NCI-H146 treated with DMSO at 0.1 percent for 48 hours (cell line): ENCODE results near the gene HHEX.
"Not testable (repeated sequence)": the region's sequence is repeated elsewhere in the genome, so short reads cannot be mapped to it uniquely, and the experiment has no call there.

Experiments
- DNase-seq: peaks from one replicate; lab custom pipeline; 2025; ENCODE audit not compliant: unreplicated experiment; lab: John Stamatoyannopoulos, UW

HHEX gene

DNA sequence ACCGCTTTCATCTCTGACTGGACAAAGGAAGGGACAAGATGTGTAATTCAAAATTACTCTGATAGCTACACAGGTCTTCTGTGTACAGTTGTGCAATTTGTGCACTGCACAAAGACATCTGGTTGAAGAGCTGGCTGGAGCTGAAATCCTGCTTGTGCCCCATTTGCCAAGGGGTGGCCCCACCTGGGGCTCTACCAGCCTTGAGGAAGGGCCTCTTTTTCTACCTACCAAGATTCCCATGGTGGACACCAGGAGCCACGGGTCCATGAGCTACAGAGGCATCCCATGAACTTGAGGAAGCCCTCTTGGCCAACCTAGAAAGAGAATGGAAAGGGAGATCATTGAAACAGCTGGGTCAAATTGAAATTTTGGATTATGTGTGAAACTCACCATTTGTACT, 43.2 kb downstream of the HHEX start:
- no peak for DNase-seq

DNA sequence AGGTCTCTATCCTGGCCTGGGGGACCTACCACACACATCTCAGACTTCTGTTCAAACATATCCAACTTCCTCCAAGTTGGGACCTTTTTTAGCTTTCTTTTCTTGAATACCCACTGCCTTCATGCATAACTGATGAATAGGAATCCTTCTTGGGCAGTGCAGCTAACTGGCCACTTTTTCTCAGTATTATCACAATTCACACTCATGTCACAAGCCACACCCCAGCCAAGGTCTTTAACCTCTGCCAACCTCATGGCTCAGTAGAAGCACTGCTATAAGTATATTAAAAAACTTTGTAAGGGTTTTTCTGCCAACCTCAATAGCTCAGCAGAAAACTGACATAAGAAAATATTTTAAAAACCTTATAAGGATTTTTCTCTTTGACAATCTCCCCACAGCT, 44.5 kb downstream of the HHEX start:
- no peak for DNase-seq

DNA sequence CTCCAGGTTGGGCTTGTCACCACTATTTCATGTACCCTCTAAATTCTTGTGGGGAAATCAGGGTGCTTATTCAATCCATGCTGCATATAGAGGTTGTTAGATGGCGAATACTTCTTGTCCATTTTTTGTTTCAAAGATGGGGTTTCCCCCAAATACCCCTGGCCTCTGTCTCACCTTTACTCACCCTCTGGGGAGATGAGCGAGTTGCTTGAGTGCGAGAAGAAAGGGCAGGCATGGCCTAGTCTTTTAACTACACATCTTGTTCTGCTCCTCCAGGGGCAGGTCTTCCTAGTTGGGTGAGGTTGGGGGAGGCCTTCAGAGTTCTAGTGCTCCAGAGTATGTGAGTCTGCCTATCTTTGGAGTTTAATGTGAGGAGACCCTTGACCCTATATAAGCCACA, 46.2 kb downstream of the HHEX start:
- DNase-seq = no peak

DNA sequence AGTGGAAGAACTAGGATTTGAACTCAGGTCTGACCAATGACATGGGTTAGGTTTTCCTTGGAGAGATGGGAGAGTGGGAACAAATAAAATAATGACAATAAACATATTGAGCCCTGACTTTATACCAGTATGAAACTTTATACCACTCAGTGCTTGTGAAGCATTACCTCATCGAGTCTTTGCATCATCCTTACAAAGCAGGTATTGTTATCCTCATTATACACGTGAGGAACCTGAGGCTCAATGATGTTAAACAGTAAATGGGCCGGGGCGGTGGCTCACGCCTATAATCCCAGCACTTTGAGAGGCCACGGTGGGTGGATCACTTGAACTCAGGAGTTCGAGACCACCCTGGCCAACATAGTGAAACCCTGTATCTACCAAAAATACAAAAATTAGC, 47.7 kb downstream of the HHEX start:
- no peak for DNase-seq

DNA sequence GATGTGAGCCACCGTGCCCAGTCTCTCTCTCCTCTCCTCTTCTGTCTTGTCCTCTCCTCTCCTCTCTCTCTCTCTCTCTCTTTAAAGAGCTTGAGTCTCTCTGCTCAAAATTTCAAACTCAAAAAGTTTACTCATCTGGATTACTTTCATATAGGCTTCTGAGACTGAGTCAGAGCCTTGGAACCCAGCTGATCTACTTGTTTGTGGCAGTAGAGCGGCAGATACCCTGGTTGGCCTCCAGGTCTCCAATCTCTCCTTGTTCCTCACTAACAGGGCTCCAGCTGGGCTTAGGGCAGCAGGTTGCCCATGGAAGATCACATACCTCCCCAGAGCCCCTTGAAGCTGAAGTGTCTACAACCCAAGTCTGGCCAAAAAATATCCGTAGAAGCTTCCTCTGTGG, 51.0 kb downstream of the HHEX start:
- DNase-seq = no peak

DNA sequence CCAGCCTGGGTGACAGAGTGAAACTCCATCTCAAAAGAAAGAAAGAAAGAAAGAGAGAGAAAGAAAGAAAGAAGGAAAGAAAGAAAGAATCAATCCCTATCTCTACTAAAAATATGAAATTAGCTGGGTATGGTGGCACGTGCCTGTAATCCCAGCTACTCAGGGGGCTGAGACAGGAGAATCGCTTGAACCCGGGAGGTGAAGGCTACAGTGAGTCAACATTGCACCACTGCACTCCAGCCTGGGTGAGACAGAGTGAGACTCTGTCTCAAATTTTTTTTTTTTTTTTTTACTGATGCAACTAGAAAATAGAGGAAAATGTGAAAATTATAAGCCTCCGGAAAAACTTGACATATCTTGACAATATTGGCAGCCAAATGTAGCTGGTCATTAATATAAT, 52.0 kb downstream of the HHEX start:
- DNase-seq = not testable (repeated sequence)

DNA sequence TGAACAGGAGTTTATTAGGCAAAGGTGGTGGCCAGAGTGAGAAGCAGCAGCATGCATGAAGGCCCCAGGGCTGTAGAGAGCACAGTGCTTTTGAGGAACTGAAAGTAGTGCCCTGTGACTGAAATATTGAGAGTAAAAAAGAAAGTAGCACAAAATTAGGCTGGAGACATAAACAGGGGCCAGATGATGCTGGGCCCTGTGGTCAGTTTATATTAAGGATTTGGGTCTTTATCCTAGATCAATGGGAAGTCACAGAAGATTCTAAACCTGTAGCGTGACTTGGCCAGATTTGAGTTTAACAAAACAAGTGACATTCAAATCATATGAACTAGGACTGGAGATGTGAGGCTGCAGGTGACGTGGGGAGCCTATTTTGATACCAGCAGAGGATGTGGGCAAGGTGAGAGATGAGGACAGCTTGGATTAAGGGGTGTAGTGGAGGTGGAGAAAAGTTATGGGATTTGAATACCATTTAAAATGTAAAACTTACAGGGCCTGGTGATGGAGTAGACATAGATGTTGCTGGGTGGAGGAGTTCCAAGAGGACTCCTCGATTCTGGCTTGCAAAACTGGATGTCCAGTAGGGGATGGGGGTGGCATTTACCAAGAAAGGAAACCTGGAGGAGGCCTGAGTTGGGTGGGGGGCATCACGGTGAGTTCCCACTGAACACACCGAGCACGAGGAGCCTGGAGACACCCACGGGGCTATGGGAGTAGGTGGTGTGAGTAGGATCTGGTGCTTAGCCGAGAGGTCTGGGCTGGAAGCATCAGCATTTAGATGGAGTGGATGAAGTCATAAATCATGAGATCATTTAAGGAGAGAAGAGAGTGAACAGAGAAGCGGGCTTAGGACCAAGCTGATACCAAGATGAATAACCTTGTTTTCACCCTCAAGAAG, 52.8 kb downstream of the HHEX start:
- no peak for DNase-seq
